G401 (cell line): ENCODE data around the gene EIF3L. TPM values are rescaled to one million over a fixed set of nuclear protein-coding genes. Genes with fewer than 3 reads are reported as not detected.

Experiments used
- DNase-seq: peaks from one replicate; pipeline ENCODE4 v3.0.0-alpha.2; 2015; ENCODE audit warnings: low spot score
- in situ Hi-C: cut with HindIII; loops from 2 replicates; pipeline ENCODE4 v1.10.0; 2016; ENCODE audit warnings: low sequenced_read_pairs, mixed read lengths
- total RNA-seq: library from RNA; depleted of rRNA; stranded (reverse); fragments of >200 nt; shearing (Covaris generic); gene quantifications from 2 replicates; pipeline ENCODE4 v1.2.3, GENCODE V29; 2014

Gene EIF3L
- total RNA-seq, 1 experiment from 2014 or later = 685 TPM

GRCh38 chr22:37917874-37918548, 68.8 kb downstream of the EIF3L start:
- no peak for DNase-seq
- in situ Hi-C loops = no loop called here

- DNase-seq = no peak
- in situ Hi-C loops = no loop called here
Measured at GRCh38 chr22:37918580-37919270, 69.5 kb downstream of the EIF3L start.

GRCh38 chr22:37920126-37920525, 70.9 kb downstream of the EIF3L start:
- DNase-seq = no peak
- in situ Hi-C loops = no loop called here

- no peak for DNase-seq
- in situ Hi-C loops = no loop called here
Measured at GRCh38 chr22:37922191-37922590, 73.0 kb downstream of the EIF3L start.

GRCh38 chr22:37923927-37924326, 74.7 kb downstream of the EIF3L start:
- DNase-seq = no peak
- in situ Hi-C loops = no loop called here

- no peak for DNase-seq
- in situ Hi-C loops = no loop called here
Measured at GRCh38 chr22:37924386-37925065, 75.3 kb downstream of the EIF3L start.

GRCh38 chr22:37925330-37925729, 76.1 kb downstream of the EIF3L start:
- no peak for DNase-seq
- in situ Hi-C loops = no loop called here

- in situ Hi-C loops = no loop called here
- DNase-seq = no peak
Measured at GRCh38 chr22:37925767-37926166, 76.5 kb downstream of the EIF3L start.

GRCh38 chr22:37926358-37926757, 77.1 kb downstream of the EIF3L start:
- in situ Hi-C loops = no loop called here
- DNase-seq = no peak

- in situ Hi-C loops = no loop called here
- DNase-seq = no peak
Measured at GRCh38 chr22:37926771-37927636, 77.8 kb downstream of the EIF3L start.

- no peak for DNase-seq
- in situ Hi-C loops = no loop called here
Measured at GRCh38 chr22:37927637-37927936, 78.4 kb downstream of the EIF3L start.

- DNase-seq = no peak
- in situ Hi-C loops = no loop called here
Measured at GRCh38 chr22:37929390-37929789, 80.2 kb downstream of the EIF3L start.

- DNase-seq = peak; percentile 35
- in situ Hi-C loops = no loop called here
Measured at GRCh38 chr22:37930270-37930951, 81.2 kb downstream of the EIF3L start.

- DNase-seq = no peak
- in situ Hi-C loops = no loop called here
Measured at GRCh38 chr22:37930952-37931440, 81.8 kb downstream of the EIF3L start.

- in situ Hi-C loops = no loop called here
- no peak for DNase-seq
Measured at GRCh38 chr22:37931893-37932389, 82.7 kb downstream of the EIF3L start.

- in situ Hi-C loops = no loop called here
- no peak for DNase-seq
Measured at GRCh38 chr22:37932401-37932800, 83.2 kb downstream of the EIF3L start.

GRCh38 chr22:37932821-37933578, 83.8 kb downstream of the EIF3L start:
- DNase-seq = peak; percentile 28
- in situ Hi-C loops = no loop called here

GRCh38 chr22:37933711-37934376, 84.6 kb downstream of the EIF3L start:
- peak; percentile 80 for DNase-seq
- in situ Hi-C loops = no loop called here
